Measurements from ENCODE around the gene VWF.
"Not testable (repeated sequence)": the region's sequence is repeated elsewhere in the genome, so short reads cannot be mapped to it uniquely, and the experiment has no call there.

Gene VWF

DNA sequence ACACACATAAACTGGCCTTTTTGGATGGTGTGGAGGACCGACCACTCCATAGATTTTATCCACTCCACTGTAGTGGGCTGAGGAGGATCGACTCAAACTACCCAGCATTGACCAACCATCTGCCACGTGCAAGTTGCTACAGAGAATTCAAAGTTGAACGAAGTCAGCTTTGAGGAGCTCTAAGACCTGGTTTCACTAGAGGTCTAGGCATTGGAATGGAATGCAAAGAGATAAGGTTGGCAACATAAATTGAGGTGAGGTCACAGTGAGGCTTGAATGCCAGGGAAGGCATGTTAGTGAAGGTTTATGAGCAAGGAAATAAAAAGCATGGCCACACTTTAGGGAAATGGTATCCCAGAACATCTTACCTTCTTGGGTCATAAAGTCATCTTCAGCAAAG, 14.5 kb downstream of the VWF start:
- no peak for DNase-seq (ENCODE audit: extremely low spot score)
- TF ChIP-seq SUZ12 (IDR thresholded peaks at IDR 0.05) = no peak
- ChIA-PET POLR2A (no interaction called here), CTCF (no interaction called here)

DNA sequence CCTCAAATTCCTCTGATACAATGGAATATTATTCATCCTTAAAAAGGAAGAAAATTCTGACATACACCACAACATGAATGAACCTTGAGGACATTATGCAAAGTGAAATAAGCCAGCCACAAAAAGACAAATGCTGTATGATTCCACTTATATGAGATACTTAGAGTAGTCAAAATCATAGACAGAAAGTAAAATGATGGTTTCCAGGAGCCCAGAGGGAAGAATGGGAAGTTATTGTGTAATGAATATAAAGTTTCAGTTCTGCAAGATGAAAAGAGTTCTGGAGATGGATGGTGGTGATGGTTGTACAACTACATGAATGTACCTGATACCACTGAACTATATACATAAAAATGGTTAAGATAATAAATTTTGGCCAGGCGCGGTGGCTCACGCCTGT, 18.3 kb downstream of the VWF start:
- DNase-seq (ENCODE audit: extremely low spot score) = no peak
- ChIA-PET POLR2A (no interaction called here), CTCF (no interaction called here)
- no peak for TF ChIP-seq ELF4 (IDR thresholded peaks at IDR 0.05)
- no peak for TF ChIP-seq FOXM1 (IDR thresholded peaks at IDR 0.05; ENCODE audit: borderline replicate concordance)
- TF ChIP-seq FOXK2 (IDR thresholded peaks at IDR 0.05) = no peak
- no peak for TF ChIP-seq SP1 (IDR thresholded peaks at IDR 0.05)

DNA sequence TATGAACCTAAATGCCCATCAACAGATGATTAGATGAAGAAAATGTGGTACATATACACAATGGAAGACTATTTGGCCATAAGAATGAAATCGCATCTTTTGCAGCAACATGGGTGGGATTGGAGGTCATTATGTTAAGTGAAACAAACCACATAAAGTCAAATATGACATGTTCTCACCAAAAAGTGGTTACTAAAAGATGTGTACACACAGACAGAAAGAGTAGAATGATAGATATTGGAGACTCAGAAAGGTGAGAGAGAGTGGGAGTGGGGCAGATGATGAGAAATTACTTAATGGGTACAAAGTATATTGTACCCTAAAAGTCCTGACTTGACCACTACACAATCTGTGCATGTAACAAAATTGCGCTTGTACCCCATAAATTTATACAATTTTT, 19.6 kb downstream of the VWF start:
- CTCF ChIA-PET = no interaction called here
- TF ChIP-seq L3MBTL2 (conservative IDR thresholded peaks at IDR 0.05) = no peak
- TF ChIP-seq BHLHE40 (IDR thresholded peaks at IDR 0.05; ENCODE audit: borderline replicate concordance) = no peak
- TF ChIP-seq SP1 (IDR thresholded peaks at IDR 0.05) = no peak
- no peak for TF ChIP-seq FOXM1 (IDR thresholded peaks at IDR 0.05; ENCODE audit: borderline replicate concordance)
- TF ChIP-seq TARDBP (IDR thresholded peaks at IDR 0.05) = no peak
- TF ChIP-seq, protein P1, sequence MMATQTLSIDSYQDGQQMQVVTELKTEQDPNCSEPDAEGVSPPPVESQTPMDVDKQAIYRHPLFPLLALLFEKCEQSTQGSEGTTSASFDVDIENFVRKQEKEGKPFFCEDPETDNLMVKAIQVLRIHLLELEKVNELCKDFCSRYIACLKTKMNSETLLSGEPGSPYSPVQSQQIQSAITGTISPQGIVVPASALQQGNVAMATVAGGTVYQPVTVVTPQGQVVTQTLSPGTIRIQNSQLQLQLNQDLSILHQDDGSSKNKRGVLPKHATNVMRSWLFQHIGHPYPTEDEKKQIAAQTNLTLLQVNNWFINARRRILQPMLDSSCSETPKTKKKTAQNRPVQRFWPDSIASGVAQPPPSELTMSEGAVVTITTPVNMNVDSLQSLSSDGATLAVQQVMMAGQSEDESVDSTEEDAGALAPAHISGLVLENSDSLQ (IDR thresholded peaks at IDR 0.05) = no peak
- no peak for TF ChIP-seq FOXA1 (IDR thresholded peaks at IDR 0.05)
- no peak for TF ChIP-seq ELF4 (IDR thresholded peaks at IDR 0.05)
- no peak for TF ChIP-seq CTBP1 (IDR thresholded peaks at IDR 0.05; ENCODE audit: borderline replicate concordance)
- no peak for TF ChIP-seq LEF1 (IDR thresholded peaks at IDR 0.05; ENCODE audit: borderline replicate concordance)
- no peak for TF ChIP-seq NFRKB (IDR thresholded peaks at IDR 0.05)

DNA sequence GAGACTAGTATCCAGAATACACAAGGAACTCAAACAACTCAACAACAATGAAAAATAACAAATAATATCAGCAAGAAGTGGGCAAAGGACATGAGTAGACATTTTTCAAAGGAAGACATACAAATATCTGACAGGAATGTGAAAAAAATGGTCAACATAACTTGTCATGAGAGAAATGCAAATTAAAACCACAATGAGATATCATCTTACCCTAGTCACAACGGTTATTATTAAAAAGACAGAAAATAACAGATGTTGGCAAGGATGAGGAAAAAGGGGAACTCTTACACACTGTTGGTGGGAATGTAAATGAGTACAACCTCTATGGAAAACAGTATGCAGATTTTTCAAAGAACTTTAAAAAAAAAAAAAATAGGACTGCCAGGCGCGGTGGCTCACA, 20.4 kb downstream of the VWF start:
- POLR2A ChIA-PET = no interaction called here
- TF ChIP-seq FOXM1 (IDR thresholded peaks at IDR 0.05; ENCODE audit: borderline replicate concordance) (no peak), NFRKB (IDR thresholded peaks at IDR 0.05) (no peak), ZNF384 (IDR thresholded peaks at IDR 0.05) (no peak), BHLHE40 (IDR thresholded peaks at IDR 0.05; ENCODE audit: borderline replicate concordance) (no peak), FOXA1 (IDR thresholded peaks at IDR 0.05) (no peak), LEF1 (IDR thresholded peaks at IDR 0.05; ENCODE audit: borderline replicate concordance) (no peak), TARDBP (IDR thresholded peaks at IDR 0.05) (no peak), SP1 (IDR thresholded peaks at IDR 0.05) (no peak), ARNT (IDR thresholded peaks at IDR 0.05) (no peak), L3MBTL2 (conservative IDR thresholded peaks at IDR 0.05) (no peak), SUZ12 (IDR thresholded peaks at IDR 0.05) (no peak), FOXK2 (IDR thresholded peaks at IDR 0.05) (no peak), CTBP1 (IDR thresholded peaks at IDR 0.05; ENCODE audit: borderline replicate concordance) (no peak), ELF4 (IDR thresholded peaks at IDR 0.05) (no peak), HDGF (IDR thresholded peaks at IDR 0.05; ENCODE audit: borderline replicate concordance) (no peak)
- TF ChIP-seq, protein P1 (IDR thresholded peaks at IDR 0.05) = no peak
- CTCF ChIA-PET = no interaction called here
- no peak for DNase-seq (ENCODE audit: extremely low spot score)

More for the DNA sequence above, 19.6 kb downstream of the VWF start:
- DNase-seq (ENCODE audit: extremely low spot score) = no peak
- POLR2A ChIA-PET = no interaction called here

DNA sequence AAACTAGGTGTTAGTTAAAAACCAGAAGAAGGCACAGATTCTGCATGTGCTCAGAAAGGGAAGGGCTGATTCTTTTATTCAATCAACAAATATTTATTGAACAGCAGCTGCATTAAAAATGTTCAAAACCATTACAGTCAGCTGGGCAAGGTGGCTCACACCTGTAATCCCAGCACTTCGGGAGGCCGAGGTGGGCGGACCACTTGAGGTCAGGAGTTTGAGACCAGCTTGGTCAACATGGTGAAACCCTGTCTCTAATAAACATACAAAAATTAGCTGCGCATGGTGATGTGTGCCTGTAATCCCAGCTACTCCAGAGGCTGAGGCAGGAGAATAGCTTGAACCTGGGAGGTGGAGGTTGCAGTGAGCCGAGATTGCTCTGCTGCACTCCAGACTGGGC, 22.4 kb downstream of the VWF start:
- CTCF ChIA-PET = interaction anchor here (0.8 kb wide), 1 partner anchor 183 kb away, joined by 3 read pairs; no protein-coding TSS in a partner anchor
- DNase-seq (ENCODE audit: extremely low spot score); POLR2A ChIA-PET: not testable (repeated sequence)

DNA sequence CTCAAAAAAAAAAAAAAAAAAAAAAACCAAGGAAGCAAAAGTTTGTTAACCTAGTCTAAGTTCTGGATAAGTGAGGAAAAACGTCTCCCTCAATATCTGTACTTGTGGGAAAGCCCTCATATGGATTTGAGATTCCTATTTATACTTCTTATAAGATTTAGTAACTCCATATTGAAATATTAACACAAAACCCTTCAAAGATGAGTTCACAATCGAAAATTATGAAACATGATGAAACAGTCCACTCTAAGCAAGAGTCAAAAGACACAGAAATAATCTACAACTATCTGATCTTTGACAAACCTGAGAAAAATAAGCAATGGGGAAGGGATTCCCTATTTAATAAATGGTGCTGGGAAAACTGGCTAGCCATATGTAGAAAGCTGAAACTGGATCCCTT, 25.2 kb downstream of the VWF start:
- CTCF ChIA-PET = no interaction called here
- DNase-seq (ENCODE audit: extremely low spot score) = no peak
- TF ChIP-seq, protein P1 (IDR thresholded peaks at IDR 0.05) = no peak
- TF ChIP-seq LEF1 (IDR thresholded peaks at IDR 0.05; ENCODE audit: borderline replicate concordance) (no peak), ZNF384 (IDR thresholded peaks at IDR 0.05) (no peak), FOXA1 (IDR thresholded peaks at IDR 0.05) (no peak), ARNT (IDR thresholded peaks at IDR 0.05) (no peak), SUZ12 (IDR thresholded peaks at IDR 0.05) (no peak), NFRKB (IDR thresholded peaks at IDR 0.05) (no peak), SP1 (IDR thresholded peaks at IDR 0.05) (no peak), L3MBTL2 (conservative IDR thresholded peaks at IDR 0.05) (no peak), CTBP1 (IDR thresholded peaks at IDR 0.05; ENCODE audit: borderline replicate concordance) (no peak), ELF4 (IDR thresholded peaks at IDR 0.05) (no peak), TARDBP (IDR thresholded peaks at IDR 0.05) (no peak), BHLHE40 (IDR thresholded peaks at IDR 0.05; ENCODE audit: borderline replicate concordance) (no peak), FOXM1 (IDR thresholded peaks at IDR 0.05; ENCODE audit: borderline replicate concordance) (no peak), FOXK2 (IDR thresholded peaks at IDR 0.05) (no peak), HDGF (IDR thresholded peaks at IDR 0.05; ENCODE audit: borderline replicate concordance) (no peak)
- POLR2A ChIA-PET = no interaction called here

DNA sequence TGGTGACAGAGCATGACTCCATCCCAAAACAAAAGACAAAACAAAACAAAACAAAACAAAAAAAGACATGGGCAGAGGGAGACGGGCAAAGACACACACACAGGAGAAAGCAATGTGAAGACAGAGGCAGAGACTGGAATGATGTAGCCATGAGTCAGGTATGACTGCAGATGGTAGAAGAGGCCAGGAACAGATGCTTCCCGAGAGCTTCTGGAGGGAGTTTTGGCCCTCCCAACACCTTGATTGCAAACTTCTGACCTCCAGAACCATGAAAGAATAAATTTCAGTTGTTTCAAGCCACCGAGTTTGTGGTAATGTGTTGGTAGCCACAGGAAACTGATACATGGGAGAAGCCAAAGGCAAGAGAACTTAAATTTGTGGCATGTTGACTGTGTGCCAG, 27.1 kb downstream of the VWF start:
- POLR2A ChIA-PET = no interaction called here
- CTCF ChIA-PET = no interaction called here
- no peak for DNase-seq (ENCODE audit: extremely low spot score)
- no peak for TF ChIP-seq L3MBTL2 (conservative IDR thresholded peaks at IDR 0.05)

Measured in HEK293T (cell line).